NCI-H2171 treated with DMSO at 0.1 percent for 48 hours (cell line): ENCODE data around the gene HMCN2.

Experiments
- DNase-seq: peaks from one replicate; lab custom pipeline; 2025; lab: John Stamatoyannopoulos, UW

HMCN2 gene

GRCh38 chr9:130451509-130452388 is 186.2 kb downstream of the HMCN2 start:
- peak; percentile 96 for DNase-seq

DNA sequence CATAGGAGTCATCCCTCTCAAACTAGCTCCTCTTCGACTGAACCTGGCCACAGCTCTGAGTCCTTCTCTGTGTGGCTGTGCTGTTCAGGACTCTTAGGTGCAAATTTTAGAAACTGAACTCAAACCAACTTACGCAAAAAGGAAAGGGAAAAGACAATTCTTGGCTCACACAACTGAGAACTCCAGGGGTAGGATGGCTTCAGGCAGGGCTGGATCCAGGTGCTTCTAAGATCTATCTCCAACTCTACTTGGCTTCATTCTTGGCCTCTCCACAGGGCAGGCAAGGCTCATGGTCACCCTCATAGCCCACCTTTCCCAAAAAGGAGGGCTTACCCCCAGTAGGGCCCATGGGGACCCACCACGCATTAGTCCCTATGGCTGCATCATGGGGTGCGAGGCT is 187.3 kb downstream of the HMCN2 start:
- DNase-seq: no peak

DNA sequence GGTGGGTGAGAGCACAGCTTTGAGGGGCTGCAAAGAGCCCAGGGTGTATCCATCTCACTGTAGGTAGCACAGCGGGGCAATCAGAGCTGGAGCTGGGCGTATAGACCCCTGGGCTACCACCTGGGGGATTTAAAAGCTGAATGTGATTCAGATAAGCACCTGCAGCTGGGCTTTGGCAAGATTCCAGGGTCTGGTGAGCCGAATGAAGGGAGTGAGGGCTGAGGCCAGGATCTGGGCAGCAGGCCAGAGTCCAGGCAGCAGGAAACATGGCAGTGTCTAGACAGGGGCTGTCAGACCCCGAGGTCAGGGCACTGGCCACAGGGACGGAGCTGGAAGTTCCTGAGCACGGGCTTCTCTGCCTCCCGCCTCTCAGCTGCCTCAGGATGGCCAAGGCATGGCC is 187.9 kb downstream of the HMCN2 start:
- peak; percentile 32 for DNase-seq

- no peak for DNase-seq
Observed at GRCh38 chr9:130454096-130454811, 188.7 kb downstream of the HMCN2 start.

- no peak for DNase-seq
Observed at GRCh38 chr9:130454812-130455325, 189.3 kb downstream of the HMCN2 start.

GRCh38 chr9:130458027-130458803 is 192.7 kb downstream of the HMCN2 start:
- peak; percentile 45 for DNase-seq

DNA sequence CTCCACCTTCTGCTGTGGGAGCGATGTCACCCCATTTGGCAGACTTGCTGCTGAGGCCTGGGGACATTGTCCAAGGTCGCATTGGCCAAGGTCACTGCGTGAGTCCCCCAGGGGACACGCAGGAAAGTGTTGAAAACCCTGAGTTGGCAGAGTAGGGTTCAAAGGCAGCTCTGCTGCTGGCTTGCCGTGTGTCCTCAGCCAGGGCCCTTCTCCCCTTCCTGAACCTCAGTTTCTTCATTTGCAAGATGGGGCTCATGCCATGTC is 193.2 kb downstream of the HMCN2 start:
- DNase-seq: no peak

DNA sequence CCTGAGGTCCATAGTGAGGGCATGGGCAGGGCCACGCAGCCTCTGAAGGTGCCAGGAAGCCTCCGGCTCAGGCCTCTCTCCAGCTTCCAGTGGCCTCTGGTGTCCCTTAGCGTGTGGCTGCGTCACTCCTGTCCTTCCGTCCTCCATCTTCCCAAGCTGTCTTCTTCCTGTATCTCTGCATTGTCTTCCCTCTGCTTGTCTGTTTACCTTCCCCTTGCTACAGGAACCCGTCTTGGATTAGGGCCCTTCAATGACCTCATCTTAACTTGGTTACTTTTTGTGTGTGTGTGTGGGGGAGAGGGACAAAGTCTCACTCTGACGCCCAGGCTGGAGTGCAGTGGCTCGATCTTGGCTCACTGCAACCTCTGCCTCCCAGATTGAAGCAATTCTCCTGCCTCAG is 193.6 kb downstream of the HMCN2 start:
- no peak for DNase-seq

DNA sequence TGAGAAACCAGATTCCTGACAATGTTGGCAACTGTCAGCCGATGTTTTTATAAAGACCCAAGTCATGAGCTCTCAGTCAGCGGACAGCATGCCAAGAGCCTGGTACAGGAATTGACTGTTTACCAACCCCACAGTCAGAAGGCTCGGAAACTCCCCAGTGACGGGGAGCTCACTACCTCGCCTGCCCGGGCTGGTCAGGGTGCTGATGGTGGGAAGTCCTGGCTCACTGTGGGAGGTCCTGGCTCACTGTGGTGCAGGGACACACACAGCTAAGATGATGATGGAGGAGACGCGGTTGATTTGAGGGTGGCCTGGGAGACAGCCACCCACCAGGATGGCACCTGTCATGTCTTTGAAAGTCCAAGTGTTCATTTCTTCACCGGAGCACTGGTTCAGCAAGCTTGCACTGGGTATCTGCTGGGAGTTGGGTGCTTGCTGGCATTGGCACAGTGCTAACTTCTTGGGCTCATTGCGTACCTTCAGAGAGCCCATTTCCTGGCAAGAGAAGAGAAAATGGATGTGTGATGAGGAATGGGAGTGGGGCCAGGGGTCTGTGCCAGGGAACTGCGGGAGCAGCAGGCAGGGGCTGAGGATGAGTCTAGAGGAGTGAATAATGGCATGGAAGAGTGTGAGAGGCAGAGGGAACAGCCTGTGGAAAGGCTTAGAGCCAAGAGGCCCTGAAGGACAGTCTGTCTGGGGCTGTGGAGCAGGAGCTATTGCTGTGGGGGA is 194.5 kb downstream of the HMCN2 start:
- DNase-seq: no peak

DNA sequence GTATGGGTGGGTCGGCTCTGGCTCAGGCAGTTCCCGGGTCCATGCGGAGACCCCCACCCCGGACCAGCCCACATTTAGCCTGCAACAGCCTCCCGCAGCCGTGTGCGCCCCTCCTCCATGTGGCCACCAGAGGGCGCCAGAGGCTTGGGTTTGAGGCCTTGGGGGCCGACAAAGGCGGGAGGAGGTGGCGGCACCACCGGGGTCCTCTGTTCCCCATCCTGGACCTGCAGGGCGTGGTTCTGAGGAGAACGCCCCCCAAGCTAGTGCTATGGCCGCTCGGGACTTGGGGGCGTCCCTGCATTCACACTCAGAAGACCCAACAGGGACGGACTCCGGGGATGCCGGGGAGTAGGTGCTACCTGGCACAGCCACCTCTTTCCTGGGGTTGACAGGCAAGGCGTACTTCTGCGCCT is 195.7 kb downstream of the HMCN2 start:
- peak; percentile 87 for DNase-seq

DNA sequence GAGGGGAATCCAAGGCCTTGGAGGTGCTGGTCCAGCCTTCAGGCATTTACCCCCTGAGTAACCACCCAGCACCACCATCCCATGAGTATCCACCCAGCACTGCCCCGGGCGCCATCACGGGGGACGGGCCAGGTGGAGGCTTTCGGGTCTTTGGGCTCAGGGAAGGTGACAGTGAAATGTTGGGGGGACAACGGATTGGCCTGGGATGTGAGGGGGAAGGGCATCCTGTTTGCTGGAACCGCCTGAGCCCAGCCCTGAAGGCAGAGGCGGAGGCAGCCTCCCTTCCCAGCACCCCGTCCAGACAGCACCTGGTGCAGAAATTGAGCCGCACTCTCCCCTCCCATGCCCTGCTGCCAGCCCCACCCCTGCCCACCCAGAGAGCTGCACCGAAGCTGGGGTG is 196.2 kb downstream of the HMCN2 start:
- no peak for DNase-seq

DNA sequence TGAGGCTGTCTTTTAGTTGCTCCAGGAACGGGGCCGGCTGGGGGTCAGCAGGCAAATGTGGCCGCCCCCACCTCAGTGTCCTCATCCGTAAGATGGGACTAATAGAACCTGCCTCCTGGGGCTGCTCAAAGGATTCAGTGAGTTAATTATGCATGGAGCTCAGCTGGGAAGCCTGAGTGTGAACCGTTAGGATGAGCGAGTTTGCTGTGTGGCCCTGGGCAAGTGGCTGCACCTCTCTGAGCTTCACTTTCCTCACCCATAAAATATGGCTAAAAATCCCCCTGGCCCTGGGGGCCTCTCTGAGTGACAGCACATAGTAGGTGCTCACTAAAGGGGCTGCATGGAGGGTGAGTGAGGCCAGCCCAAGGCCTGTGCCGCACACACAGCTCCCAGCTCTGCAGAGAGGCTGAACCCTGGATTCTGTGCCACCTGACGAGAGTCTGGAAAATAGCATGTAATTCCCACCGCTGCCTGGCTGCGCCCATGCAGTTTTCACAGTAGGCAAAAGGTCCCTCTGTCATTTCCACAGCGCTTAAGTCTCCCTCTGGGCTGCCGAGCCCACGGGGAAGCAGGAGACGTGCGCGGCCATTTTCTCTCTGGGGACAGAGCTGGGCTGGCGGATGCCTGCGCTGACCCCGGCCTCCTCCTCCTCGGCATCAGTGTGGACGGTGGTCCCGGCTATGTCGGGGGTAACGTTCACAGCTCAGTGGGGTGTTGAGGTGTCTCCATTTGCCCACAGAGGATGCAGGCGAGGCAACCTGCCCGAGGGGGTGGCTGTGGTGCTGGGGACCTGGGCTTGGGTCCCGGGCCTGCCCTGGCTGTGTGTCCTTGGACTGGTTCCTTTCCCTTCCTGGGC is 197.4 kb downstream of the HMCN2 start:
- DNase-seq: peak; percentile 94

DNA sequence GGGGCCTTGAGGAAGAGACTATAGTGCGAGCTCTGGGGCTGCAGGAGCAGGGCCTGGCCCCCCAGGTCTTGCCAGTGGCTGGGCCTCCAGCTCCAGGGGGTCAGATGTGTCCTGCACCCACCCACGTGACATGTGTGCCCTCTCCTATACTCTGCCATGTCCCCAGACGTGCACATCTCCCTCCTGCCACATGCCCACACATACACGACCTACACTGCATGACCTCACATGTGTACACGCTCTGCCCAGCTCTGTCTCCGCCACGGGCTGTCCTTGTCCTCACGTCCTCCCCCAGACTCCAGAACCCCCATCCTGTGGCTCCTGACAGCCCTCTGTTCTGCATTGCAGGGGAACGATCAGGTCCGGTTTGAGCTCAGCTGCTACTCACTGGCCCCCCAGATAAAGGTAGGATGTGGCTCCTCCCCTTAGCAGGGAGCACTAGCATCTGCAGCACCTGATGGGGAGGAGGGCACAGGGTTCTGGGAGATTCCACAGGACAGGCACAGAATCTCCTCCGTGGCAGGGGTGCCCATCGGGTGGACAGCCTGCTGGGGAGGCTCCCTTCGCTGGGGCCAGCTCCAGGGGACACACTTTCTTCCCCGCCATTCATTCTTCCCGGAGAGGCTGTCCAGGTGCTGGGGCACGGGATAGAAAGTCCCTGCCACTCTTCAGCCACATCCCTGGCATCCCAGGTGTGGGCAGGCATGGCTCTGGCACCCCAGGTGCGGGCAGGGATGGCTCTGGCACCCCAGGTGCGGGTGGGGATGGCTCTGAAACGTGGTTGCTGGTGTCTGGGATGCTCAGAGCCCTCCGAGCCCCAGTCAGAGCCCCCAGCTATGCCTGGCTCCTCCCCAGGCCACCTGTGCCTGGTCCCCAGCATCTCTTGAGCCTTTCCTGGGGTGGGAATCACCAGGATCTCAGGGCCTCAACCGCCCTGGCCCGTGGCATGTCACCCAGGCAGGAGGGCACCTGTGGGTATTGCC is 198.5 kb downstream of the HMCN2 start:
- no peak for DNase-seq

GRCh38 chr9:130465383-130466096 is 200.0 kb downstream of the HMCN2 start:
- DNase-seq: no peak

DNA sequence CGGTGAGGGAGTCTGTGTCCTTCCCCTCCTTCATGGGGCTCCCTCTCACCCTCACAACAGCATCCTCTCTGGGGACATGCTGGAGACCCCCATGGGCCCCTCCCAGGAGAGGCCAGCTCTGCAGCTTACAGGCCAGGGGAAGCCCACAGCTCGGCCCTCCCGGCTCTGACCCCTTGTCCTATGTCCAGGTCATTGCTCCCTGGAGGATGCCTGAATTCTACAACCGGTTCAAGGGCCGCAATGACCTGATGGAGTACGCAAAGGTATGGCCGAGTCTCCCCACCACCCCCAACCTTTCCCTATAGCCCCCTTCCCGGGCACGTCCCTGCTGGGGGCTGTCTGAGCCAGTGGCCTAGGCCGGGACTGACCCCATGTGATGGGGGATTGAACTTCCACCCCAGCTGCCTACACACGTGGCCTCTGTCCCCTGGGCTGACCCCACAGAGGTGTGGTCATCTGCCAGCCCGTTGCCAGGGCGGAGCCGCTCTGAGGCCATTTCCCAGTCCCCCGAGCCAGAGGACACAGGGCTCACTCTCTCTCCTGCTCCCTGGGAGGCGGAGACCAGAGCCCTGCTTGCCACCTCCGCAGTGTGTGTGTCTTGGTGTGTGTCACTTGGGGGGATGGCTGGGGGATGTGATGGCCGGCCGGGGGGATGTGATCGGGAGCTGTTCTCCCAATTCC is 201.1 kb downstream of the HMCN2 start:
- no peak for DNase-seq

DNA sequence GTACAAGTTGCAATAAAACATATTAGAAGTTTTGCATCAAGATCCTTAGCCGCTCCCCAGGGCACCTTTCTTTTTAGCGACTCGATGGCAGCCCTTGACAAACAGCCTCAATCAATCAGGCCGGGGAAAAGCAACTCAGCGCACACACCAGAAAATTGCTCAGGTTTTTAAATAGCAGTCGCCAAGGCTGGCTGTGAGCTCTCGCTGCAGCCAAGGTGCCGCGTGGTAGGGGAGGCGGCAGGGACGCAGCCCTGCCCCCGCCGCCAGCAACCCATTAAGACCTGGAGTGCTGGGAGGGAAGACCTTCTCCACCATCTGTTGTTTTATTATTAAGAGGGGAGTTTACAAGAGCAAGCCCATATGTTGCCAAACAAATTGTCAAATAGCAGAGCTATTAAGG is 201.8 kb downstream of the HMCN2 start:
- DNase-seq: peak; percentile 100

- DNase-seq: no peak
Observed at GRCh38 chr9:130468566-130468965, 203.0 kb downstream of the HMCN2 start.

GRCh38 chr9:130470269-130470668 is 204.7 kb downstream of the HMCN2 start:
- DNase-seq: no peak
